ENCODE data around the gene CYB5R3.

DNA sequence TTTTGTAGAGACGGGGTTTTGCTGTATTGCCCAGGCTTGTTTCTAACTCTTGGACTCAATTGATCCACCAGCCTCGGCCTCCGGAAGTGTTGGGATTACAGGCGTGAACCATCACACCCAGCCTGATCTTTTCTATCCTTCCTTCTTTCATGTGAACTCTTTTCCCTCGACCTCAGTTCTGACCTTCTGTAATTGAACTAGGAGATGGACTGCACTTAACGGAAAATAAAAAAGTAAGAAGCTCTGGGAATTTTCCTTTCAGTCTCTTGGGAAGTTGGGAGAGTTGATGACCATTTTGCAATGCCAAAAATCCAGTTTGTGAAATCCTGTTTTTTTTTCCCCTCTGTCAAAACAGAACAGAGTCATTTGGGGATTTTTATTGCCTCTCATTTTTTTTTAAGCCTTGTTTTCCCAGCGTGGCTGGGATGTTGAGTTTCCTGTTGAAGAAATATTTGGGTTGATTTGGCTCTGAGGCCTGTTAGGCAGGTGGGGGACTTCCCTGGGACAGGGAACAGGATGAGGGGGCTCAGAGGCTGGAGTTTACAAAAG lies 26.9 kb upstream of the CYB5R3 start:
- TF ChIP-seq CTCF (conservative IDR thresholded peaks at IDR 0.05; ENCODE audit: low read depth, low read length) (no peak), EZH2 (IDR thresholded peaks at IDR 0.05; ENCODE audit: borderline replicate concordance, low read depth, low read length, poor library complexity, severe bottlenecking) (no peak)
